Measurements from ENCODE around the gene CARD11.
"Not testable (repeated sequence)": the region's sequence is repeated elsewhere in the genome, so short reads cannot be mapped to it uniquely, and the experiment has no call there.

Gene CARD11

DNA sequence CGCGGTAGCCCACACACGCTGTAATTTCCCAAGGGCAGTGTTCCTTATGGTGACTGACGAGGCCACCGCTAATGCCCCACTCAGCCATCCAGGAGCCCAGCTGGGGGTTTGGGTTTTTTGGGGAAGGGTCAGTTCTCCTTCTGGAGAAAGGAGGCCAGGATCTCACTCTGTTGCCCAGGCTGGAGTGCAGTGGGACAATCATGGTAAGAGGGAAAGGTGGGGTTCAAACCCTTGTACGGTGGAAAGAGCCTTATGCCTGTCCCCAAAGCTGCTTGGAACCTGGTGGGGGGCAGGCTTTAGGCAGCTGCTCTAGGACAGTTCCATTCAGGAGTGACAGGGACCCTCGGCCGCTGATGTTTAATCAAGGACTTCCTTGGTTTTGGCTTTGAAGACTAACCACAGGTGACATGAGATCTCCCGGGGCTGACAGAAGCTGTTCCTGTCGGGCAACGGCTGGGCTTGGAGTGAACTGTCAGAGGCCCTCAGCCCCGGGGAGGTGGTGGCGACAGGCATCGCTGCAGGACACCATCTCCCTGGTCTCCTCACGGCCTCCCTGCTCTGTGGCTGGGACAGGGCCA lies 84.5 kb downstream of the CARD11 start:
- no peak for DNase-seq

DNA sequence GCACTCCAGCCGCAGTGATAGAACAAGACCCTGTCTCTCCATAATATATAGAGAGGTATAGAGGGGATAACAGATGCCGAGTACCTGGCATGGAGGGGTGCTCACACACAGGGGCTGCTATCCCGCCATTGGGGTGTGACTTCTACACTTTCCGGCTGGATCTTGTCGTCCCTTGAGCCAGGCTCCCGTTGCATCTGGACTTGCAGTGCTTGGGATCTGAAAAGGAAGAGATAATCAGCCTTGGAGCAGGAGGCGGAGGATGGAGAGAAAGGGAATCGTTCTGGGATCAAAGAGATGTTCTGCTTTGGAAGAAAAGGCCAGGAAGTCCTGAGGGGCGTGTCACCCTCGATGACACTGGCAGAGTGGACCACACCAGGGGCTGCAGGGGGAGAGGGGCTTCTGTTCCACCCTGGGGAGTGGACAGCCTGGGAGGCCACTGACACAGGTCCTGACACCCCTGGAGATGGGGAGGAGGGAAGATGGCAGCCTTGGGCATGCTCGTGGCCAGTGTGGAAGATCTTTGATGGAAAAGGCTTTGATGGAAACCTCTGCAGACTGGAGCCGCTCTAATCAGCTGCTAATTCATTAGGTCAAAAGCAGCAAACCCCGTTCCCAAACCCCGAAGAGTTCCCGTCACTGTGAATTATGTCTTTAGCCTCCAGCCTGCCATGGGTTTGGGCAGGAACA lies 85.1 kb downstream of the CARD11 start:
- DNase-seq, result no peak

- DNase-seq, result not testable (repeated sequence)
Measured at GRCh38 chr7:2957369-2957727, 86.3 kb downstream of the CARD11 start.

DNA sequence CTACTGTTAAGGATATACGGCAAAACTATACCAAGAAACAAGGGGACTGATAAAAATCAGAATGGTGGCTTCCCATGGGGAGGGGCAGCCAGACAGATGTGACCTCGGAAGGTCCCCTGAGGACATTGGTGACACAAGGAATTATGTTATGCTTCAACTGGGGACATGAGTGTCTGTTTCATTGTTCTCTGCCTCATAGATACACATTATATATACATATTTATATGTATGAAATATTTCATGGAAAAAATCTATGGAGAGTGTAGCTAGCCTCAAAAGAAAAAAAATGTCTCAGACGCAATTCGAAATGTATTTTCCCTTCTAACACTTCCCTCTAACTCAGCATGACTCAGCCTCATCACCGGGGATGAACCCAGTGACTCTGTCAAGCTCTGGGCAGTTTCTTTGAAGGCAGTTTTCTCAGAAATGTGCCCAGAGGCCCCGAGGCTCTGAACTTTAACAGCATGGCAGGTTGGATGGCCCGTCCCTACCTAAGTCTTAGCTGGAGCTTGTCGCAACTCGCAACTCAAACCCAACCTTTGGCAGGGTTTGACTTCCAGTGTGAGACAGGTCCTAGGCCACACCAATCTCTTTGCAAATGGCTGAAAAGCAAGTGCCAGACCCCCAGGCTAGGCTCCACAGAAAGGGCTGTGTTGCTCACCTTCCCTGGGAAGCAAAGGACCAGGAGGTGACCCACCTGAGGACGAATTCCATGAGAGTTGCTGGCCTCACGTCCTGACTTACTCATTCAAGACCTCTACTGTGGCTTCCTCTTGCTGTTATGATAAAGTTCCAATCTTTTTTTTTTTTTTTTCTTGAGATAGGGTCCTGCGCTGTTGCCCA lies 86.9 kb downstream of the CARD11 start:
- no peak for DNase-seq

GRCh38 chr7:2956076-2956475 lies 87.6 kb downstream of the CARD11 start:
- DNase-seq, result no peak

DNA sequence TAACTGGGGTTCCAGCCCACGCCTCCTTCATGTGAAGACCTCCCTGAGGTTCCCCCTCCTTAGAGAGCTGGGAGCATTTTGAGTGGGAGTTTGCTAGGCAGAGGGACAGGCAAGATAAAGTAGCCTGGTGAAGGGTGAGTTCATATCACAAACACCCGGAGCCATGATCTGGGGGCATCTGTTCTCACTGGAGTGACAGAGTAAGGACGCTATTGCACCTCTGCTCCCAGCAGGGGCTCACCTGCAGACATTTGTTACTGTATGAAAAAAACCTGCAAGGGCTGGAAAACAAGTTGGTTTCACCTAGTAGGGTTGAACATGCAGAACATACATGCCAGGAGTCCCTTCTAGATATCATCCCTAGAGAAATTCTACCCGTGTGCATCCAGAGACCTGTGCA lies 88.4 kb downstream of the CARD11 start:
- DNase-seq, result no peak

DNA sequence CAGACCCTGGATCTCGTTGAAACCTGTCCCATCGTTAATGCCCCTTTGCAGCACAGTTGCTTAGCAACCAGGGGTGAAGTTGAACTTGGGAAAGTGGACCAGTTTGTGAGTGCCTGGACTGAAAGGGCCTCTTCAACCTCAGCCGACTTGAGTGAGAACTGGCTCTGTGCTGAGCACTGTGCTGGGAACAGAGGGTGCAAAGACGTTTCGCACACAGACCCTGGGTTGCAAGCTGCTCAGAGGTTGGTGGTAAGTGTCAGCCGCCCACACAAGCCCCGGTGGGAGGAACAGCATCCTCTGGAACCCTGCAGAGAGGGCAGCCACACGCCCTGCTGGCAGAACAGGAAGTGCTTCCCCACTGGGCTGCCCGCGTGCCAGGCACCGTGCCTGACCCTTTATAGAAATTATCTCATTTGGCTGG lies 89.2 kb downstream of the CARD11 start:
- no peak for DNase-seq

GRCh38 chr7:2953588-2954407 lies 89.9 kb downstream of the CARD11 start:
- no peak for DNase-seq

DNA sequence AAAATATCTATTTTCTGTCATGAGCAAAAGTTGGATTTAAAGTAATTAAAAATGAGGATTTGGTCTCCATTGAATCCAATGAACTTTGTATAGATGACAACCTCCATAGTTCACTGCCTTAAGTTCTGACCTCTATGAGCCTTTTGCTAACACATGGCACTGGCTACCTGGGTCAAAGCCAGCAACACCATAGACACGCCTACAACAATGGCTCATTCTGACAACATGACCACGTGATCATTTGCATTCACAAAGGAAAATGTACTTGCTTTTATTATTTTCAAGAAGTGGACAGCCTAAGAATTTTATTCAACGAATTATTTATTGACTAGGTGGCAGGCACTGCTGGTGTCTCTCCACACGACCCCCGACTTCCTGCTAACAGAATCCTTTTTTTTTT lies 90.6 kb downstream of the CARD11 start:
- no peak for DNase-seq

DNA sequence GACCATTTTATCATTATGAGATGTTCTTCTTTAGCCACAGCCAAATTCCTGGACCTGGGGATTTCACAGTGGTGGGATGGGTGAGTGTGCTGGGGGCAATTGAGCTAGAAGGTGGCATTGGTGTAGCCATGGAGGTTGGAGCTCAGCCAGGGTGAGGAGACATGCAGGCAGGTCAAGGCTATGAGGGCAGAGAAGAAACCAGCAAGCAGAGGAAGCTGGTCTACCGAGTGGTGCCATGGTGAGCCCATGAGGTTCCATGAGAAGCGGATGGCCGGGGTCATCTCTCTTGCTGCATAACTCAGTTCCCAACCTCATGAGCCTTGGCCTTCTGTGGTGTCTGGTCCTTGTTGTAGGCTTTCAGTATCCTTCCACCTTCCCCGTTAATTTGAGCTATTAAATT lies 91.4 kb downstream of the CARD11 start:
- no peak for DNase-seq

GRCh38 chr7:2950578-2950977 lies 93.1 kb downstream of the CARD11 start:
- DNase-seq, result no peak

DNA sequence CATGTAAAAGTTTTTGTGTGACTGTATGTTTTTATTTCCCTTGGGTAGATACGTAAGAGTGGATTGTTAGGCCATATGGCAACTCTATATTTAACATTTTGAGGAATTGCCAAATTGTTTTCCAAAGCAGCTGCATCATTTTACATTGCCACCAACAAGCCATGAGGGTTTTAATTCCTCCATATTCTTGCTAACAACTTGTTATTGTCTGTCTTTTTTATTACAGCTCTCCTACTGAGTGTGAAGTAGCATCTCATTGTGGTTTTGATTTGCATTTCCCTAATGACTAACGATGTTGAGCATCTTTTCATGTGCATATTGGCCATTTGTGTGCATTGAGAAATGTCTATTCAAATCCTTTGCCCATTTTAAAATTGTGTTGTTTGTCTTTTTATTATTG lies 94.9 kb downstream of the CARD11 start:
- DNase-seq, result no peak

- no peak for DNase-seq
Measured at GRCh38 chr7:2947058-2947780, 96.4 kb downstream of the CARD11 start.

DNA sequence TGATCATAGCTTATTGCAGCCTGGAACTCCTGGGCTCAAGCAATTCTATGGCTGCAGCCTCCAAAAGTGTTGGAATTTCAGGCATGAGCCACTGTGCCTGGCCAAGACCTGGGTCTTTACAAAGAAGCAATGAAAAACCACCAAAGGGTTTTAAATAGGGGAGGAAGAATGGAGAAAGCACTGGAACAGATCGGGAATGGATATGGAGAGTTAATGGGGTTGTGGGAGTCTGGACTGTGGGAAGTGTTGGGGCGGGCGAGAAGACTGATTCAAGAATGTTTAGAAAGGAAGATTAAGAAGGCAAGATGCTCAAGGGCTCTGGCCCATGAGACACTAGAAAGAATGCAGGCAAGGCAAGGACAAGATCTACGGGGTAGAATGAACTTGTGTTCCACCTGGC lies 98.5 kb downstream of the CARD11 start:
- DNase-seq, result no peak

GRCh38 chr7:2944739-2945138 lies 98.9 kb downstream of the CARD11 start:
- DNase-seq, result no peak

DNA sequence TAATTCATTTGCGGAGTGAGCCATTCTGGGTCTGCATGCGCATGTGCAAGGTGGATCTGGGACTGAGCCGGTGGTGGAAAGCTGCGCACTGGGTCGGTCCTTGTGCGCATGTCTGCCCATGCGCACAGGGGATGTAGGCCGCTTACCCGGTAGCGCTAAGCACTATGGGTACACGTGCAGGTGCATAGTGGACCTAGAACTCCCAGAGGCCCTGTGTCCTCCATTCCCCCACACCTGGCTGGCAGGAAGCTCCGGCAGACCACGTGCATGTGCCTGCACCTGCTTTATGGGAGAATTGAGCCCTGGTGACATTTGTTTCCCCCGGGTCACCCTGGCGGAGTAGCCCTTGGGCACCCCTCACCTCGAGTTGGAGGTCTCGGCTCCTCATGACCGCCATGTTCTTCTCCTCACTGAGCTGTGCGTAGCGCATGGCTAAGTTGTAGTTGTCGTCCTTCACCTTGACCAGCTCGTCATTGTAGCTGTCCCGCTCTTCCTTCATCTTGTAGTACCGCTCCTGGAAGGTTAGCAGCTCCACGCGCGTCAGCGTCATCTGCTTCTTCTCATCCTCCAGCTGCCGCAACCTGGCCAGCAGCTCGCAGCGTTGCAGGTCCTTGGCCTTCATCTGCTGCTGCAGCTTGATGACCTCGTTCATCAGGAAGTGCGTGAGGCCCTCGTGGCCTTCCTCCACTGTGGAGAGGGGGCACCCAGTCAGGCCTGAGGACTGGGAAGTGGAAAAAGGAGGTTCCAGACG lies 99.6 kb downstream of the CARD11 start:
- no peak for DNase-seq

GRCh38 chr7:2941216-2941859 lies 102.3 kb downstream of the CARD11 start:
- no peak for DNase-seq

DNA sequence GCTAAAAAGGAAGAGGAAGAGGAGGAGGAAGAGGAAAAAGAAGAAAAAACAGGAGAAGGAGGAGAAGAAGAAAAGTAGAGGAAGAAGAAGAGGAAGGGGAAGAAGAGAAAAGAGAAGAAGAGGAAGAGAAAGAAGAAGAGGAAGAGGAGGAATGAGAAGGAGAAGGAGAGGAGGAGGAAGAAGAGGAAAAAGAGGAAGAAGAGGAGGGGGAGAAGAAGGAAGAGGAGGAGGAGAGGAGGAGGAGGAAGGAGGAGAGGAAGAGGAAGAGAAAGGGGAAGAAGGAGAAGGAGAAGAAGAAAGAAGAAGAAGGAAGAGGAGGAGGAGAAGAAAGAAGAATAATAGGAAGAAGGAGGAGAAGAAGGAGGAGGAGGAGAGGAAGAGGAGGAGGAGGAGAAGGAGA lies 103.2 kb downstream of the CARD11 start:
- no peak for DNase-seq

- DNase-seq, result no peak
Measured at GRCh38 chr7:2939193-2939885, 104.3 kb downstream of the CARD11 start.

GRCh38 chr7:2938514-2939192 lies 105.0 kb downstream of the CARD11 start:
- no peak for DNase-seq
